Loucy (cell line): Measurements from ENCODE around the gene C6orf62.
A peak's percentile ranks its signal among the peaks of the same experiment; 100 is the strongest.

Source experiments
- H2AFZ ChIP-seq: fragments of 200-600 bp; sonication (generic); 2 replicates; pipeline ENCODE4 v1.6.0; 2016; ENCODE audit warnings: antibody characterized with exemption, mild to moderate bottlenecking, low read length, moderate library complexity
- H3F3A ChIP-seq: fragments of 200-600 bp; 2 replicates; pipeline ENCODE4 v1.6.0; 2016; ENCODE audit warnings: antibody characterized with exemption, low read depth, mild to moderate bottlenecking
- H3K27me3 ChIP-seq: fragments of 200-600 bp; sonication (generic); 2 replicates; pipeline ENCODE4 v1.6.1; 2014; ENCODE audit warnings: low read length, mild to moderate bottlenecking; ENCODE audit not compliant: insufficient read depth, poor library complexity, severe bottlenecking
- H3K36me3 ChIP-seq: fragments of 200-600 bp; sonication (generic); 2 replicates; pipeline ENCODE4 v1.6.1; 2016; ENCODE audit warnings: low read length; ENCODE audit not compliant: insufficient read depth
- H3K4me1 ChIP-seq: fragments of 200-600 bp; sonication (generic); 2 replicates; pipeline ENCODE4 v1.5.1; 2014; ENCODE audit warnings: low read length, mild to moderate bottlenecking; ENCODE audit not compliant: insufficient read depth, poor library complexity, severe bottlenecking
- H3K4me2 ChIP-seq: fragments of 200-600 bp; sonication (generic); 2 replicates; pipeline ENCODE4 v1.6.0; 2014; ENCODE audit warnings: antibody characterized with exemption, low read length, low read depth, mild to moderate bottlenecking; ENCODE audit not compliant: poor library complexity, severe bottlenecking
- H3K4me3 ChIP-seq: fragments of 200-600 bp; sonication (generic); 2 replicates; pipeline ENCODE4 v1.5.1; 2014; ENCODE audit warnings: low read length, mild to moderate bottlenecking, mixed read lengths; ENCODE audit not compliant: poor library complexity, severe bottlenecking
- H3K79me2 ChIP-seq: fragments of 200-600 bp; sonication (generic); 2 replicates; pipeline ENCODE4 v1.6.1; 2014; ENCODE audit warnings: low read length; ENCODE audit not compliant: insufficient read depth
- H3K9ac ChIP-seq: fragments of 200-600 bp; sonication (generic); 2 replicates; pipeline ENCODE4 v1.6.0; 2014; ENCODE audit warnings: mild to moderate bottlenecking, low read depth, low read length, moderate library complexity; ENCODE audit not compliant: poor library complexity, severe bottlenecking
- H3K9me2 ChIP-seq: fragments of 200-600 bp; sonication (generic); replicated peaks from 2 replicates; pipeline ENCODE4 v1.6.1; 2016; ENCODE audit warnings: low read depth, low read length, mixed read lengths
- H3K9me3 ChIP-seq: fragments of 200-600 bp; sonication (generic); 2 replicates; pipeline ENCODE4 v1.6.1; 2014; ENCODE audit warnings: mild to moderate bottlenecking, antibody characterized with exemption, low read length, low read depth; ENCODE audit not compliant: insufficient read depth
- H4K20me1 ChIP-seq: fragments of 200-600 bp; sonication (generic); 2 replicates; pipeline ENCODE4 v1.6.0; 2014; ENCODE audit warnings: antibody characterized with exemption, low read length, mild to moderate bottlenecking; ENCODE audit not compliant: insufficient read depth, poor library complexity, severe bottlenecking
- EZH2phosphoT487 ChIP-seq: fragments of 200-600 bp; IDR thresholded peaks from 2 replicates; pipeline ENCODE4 v1.6.1; 2018; ENCODE audit warnings: antibody characterized with exemption, mild to moderate bottlenecking, moderate library complexity, borderline replicate concordance
- TF ChIP-seq, protein P1 (sequence below): fragments of 200-600 bp; sonication (generic); conservative IDR thresholded peaks from 2 replicates; pipeline ENCODE4 v1.5.1; 2014; ENCODE audit warnings: mild to moderate bottlenecking, antibody characterized with exemption, low read length

C6orf62 gene

DNA sequence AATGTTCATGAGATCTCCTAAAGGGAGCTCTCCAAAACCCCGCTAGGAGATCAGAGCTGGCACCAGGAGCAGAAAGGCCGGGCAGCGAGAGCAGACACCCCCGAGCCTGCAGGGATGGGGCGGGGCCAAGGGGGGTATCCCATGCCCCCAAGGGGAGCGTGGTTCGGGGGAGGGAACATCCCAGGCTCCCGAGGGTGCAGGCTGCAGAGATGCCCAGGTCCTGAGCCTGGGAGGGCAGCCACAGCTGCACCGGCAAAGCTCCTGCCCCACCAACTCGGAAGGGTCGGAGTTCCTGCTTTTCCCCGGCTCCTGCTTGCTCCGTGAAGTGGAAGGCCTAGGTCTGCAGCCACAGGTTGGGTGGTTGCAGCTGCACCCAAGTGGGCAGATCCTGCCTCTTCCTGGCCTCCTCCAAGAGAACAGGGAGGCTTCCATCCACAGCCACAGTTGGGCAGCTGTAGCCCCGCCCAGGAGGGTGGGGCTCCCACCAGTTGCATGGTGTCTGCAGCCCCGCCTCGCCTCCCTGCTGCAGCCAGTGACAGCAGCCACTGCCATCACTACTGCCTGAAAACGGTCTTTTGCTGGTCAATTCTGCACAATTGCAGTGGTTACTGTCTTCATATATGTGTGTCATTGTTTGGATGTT lies 42.4 kb upstream of the C6orf62 start:
- no peaks in the 10 kb centered on the region for H3F3A ChIP-seq
- no peaks in the 10 kb centered on the region for H3K27me3 ChIP-seq
- H3K36me3 ChIP-seq: no peaks in the 10 kb centered on the region
- no peaks in the 10 kb centered on the region for H3K9me2 ChIP-seq
- no peaks in the 10 kb centered on the region for H3K4me1 ChIP-seq
- H4K20me1 ChIP-seq: no peaks in the 10 kb centered on the region
- H3K9me3 ChIP-seq: no peaks in the 10 kb centered on the region
- no peak for TF ChIP-seq EZH2phosphoT487
- TF ChIP-seq, protein P1, sequence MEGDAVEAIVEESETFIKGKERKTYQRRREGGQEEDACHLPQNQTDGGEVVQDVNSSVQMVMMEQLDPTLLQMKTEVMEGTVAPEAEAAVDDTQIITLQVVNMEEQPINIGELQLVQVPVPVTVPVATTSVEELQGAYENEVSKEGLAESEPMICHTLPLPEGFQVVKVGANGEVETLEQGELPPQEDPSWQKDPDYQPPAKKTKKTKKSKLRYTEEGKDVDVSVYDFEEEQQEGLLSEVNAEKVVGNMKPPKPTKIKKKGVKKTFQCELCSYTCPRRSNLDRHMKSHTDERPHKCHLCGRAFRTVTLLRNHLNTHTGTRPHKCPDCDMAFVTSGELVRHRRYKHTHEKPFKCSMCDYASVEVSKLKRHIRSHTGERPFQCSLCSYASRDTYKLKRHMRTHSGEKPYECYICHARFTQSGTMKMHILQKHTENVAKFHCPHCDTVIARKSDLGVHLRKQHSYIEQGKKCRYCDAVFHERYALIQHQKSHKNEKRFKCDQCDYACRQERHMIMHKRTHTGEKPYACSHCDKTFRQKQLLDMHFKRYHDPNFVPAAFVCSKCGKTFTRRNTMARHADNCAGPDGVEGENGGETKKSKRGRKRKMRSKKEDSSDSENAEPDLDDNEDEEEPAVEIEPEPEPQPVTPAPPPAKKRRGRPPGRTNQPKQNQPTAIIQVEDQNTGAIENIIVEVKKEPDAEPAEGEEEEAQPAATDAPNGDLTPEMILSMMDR: no peak
- H3K9ac ChIP-seq: no peak overlapping the region
- H3K79me2 ChIP-seq: no peaks in the 10 kb centered on the region
- no peak overlapping the region for H3K4me3 ChIP-seq
- no peak overlapping the region for H3K4me2 ChIP-seq
- 0 out of 2 replicates have a peak overlapping the region, but pooled peaks have one; percentile 60 for H2AFZ ChIP-seq

DNA sequence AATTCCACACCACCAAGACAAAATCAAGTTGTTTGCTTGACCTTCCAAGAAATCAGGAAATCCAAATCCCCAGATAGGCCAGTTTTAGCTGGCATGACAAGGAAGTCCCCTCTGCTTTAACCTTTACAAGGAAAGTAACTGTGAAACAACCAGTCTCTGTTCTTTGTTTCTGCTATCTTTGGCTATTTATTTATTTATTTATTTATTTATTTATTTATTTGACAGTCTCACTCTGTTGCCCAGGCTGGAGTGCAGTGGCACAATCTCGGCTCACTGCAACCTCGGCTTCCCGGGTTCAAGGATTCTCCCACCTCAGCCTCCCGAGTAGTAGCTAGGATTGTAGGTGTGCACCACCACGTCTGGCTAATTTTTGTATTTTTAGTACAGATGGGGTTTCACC lies 41.3 kb upstream of the C6orf62 start:
- Histone ChIP-seq H2AFZ (no peak overlapping the region), H3K4me2 (no peak overlapping the region), H3K9me3 (no peaks in the 10 kb centered on the region), H3F3A (no peaks in the 10 kb centered on the region), H3K27me3 (no peaks in the 10 kb centered on the region), H3K36me3 (no peaks in the 10 kb centered on the region), H3K9me2 (no peaks in the 10 kb centered on the region), H4K20me1 (no peaks in the 10 kb centered on the region), H3K4me3 (no peak overlapping the region), H3K9ac (no peak overlapping the region), H3K79me2 (no peaks in the 10 kb centered on the region), H3K4me1 (no peaks in the 10 kb centered on the region)
- TF ChIP-seq EZH2phosphoT487: no peak
- TF ChIP-seq, protein P1: no peak

DNA sequence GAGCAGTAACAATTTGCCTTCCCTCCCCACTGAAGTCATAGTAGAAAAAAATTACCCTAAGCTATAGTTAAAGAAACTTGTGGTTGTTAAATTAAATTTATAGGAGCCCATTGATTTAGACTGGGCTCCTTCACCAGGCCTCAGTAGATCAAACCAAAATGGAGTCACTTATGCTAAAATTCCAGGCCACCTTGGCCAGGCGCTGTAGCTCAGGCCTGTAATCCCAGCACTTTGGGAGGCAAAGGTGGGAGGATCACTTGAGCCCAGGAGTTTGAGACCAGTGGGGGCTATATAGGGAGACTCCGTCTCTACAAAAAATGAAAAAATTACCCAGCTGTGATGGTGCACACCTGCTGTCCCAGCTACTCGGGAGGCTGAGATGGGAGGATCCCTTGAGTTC lies 40.8 kb upstream of the C6orf62 start:
- no peak for TF ChIP-seq EZH2phosphoT487
- TF ChIP-seq, protein P1: no peak
- Histone ChIP-seq H3K4me3 (no peak overlapping the region), H3K79me2 (no peaks in the 10 kb centered on the region), H3K9me3 (no peaks in the 10 kb centered on the region), H3K9me2 (no peaks in the 10 kb centered on the region), H3F3A (no peaks in the 10 kb centered on the region), H4K20me1 (no peaks in the 10 kb centered on the region), H2AFZ (peak overlapping the region; percentile 81; the same call in 1 of the 2 replicates), H3K9ac (no peak overlapping the region), H3K36me3 (no peaks in the 10 kb centered on the region), H3K27me3 (no peaks in the 10 kb centered on the region), H3K4me2 (no peak overlapping the region), H3K4me1 (no peaks in the 10 kb centered on the region)
